CD4-positive, alpha-beta memory T cell (primary cell): ENCODE data around the gene PCBP3. TPM values are rescaled to one million over a fixed set of nuclear protein-coding genes. Genes with fewer than 3 reads are reported as not detected.

Experiments used
- CTCF ChIA-PET: fragments of 350-600 bp; sonication (Branson Sonifier 250); formaldehyde crosslinking; loops from one replicate; lab custom pipeline; 2021; ENCODE audit warnings: inconsistent platforms; ENCODE audit not compliant: partially characterized antibody; lab: Charles Lee
- POLR2A ChIA-PET: fragments of 350-600 bp; sonication (Branson Sonifier 250); formaldehyde crosslinking; loops from one replicate; lab custom pipeline; 2021; ENCODE audit not compliant: partially characterized antibody; lab: Charles Lee
- DNase-seq, 5 donors: peaks; one replicate each; pipeline versions ENCODE4 v3.0.0 to v3.0.0-alpha.2; 2020 to 2022; ENCODE audit warnings: mixed read lengths in 1 of 5
- H3K27ac ChIP-seq: one replicate; pipeline ENCODE4 v1.7.0; 2013; ENCODE audit warnings: low read depth, low read length
- H3K27me3 ChIP-seq: 2 replicates; pipeline ENCODE4 v1.7.0; 2013; ENCODE audit warnings: mild to moderate bottlenecking, low read length, moderate library complexity; ENCODE audit not compliant: insufficient read depth
- H3K36me3 ChIP-seq: 2 replicates; pipeline ENCODE4 v1.7.0; 2013; ENCODE audit warnings: mild to moderate bottlenecking, low read length, moderate library complexity; ENCODE audit not compliant: insufficient read depth
- H3K4me1 ChIP-seq: 2 replicates; pipeline ENCODE4 v1.7.0; 2013; ENCODE audit warnings: mild to moderate bottlenecking, low read length, moderate library complexity; ENCODE audit not compliant: insufficient read depth
- H3K4me3 ChIP-seq, 2 donors: one replicate each; pipeline ENCODE4 v1.7.0; 2013; ENCODE audit warnings: low read length in 2 of 2, mild to moderate bottlenecking in 1 of 2
- H3K9me3 ChIP-seq, 2 donors: one replicate each; pipeline ENCODE4 v1.7.0; 2013; ENCODE audit warnings: low read length in 2 of 2, control low read depth in 1 of 2; ENCODE audit not compliant: control insufficient read depth in 1 of 2
- H3K27ac Mint-ChIP-seq, 7 donors: one replicate each; pipeline ENCODE4 v1.8.0; 2020 to 2021; ENCODE audit warnings: mixed read lengths in 7 of 7, mild to moderate bottlenecking in 6 of 7, inconsistent platforms in 3 of 7, moderate library complexity in 3 of 7
- H3K27me3 Mint-ChIP-seq, 2 donors: one replicate each; pipeline ENCODE4 v1.8.0; 2020 to 2021; ENCODE audit warnings: mixed read lengths in 2 of 2
- H3K36me3 Mint-ChIP-seq, 2 donors: one replicate each; pipeline ENCODE4 v1.8.0; 2020 to 2021; ENCODE audit warnings: mixed read lengths in 2 of 2, inconsistent platforms in 1 of 2, mild to moderate bottlenecking in 1 of 2
- H3K4me1 Mint-ChIP-seq, 4 donors: one replicate each; pipeline ENCODE4 v1.8.0; 2020 to 2021; ENCODE audit warnings: mixed read lengths in 4 of 4, mild to moderate bottlenecking in 1 of 4
- H3K4me3 Mint-ChIP-seq, 8 donors: one replicate each; pipeline ENCODE4 v1.8.0; 2020 to 2021; ENCODE audit warnings: mixed read lengths in 8 of 8, mild to moderate bottlenecking in 7 of 8, moderate library complexity in 6 of 8, inconsistent platforms in 3 of 8
- H3K9me3 Mint-ChIP-seq, 8 donors: one replicate each; pipeline ENCODE4 v1.8.0; 2020 to 2021; ENCODE audit warnings: mixed read lengths in 8 of 8, mild to moderate bottlenecking in 5 of 8, inconsistent platforms in 3 of 8, moderate library complexity in 1 of 8
- intact Hi-C: fragments of 100-400 bp; cut with micrococcal nuclease; formaldehyde crosslinking; loops from one replicate; pipeline ENCODE4 v1.15.1; 2023
- polyA plus RNA-seq, 2 donors: library from polyadenylated mRNA; unstranded; fragments of 300-500 nt; fragmentation: Illumina TruSeq; gene quantifications; one replicate each; pipeline ENCODE4 v1.2.3, GENCODE V29; 2021
- total RNA-seq, 2 experiments: library from RNA; stranded (reverse); gene quantifications; one replicate each; pipeline ENCODE4 v1.2.3, GENCODE V29; 2021

The PCBP3 gene
- total and polyA plus RNA-seq, 4 experiments from 2014 or later, result 0.36 to 1.6 (median 1.0) TPM

DNA sequence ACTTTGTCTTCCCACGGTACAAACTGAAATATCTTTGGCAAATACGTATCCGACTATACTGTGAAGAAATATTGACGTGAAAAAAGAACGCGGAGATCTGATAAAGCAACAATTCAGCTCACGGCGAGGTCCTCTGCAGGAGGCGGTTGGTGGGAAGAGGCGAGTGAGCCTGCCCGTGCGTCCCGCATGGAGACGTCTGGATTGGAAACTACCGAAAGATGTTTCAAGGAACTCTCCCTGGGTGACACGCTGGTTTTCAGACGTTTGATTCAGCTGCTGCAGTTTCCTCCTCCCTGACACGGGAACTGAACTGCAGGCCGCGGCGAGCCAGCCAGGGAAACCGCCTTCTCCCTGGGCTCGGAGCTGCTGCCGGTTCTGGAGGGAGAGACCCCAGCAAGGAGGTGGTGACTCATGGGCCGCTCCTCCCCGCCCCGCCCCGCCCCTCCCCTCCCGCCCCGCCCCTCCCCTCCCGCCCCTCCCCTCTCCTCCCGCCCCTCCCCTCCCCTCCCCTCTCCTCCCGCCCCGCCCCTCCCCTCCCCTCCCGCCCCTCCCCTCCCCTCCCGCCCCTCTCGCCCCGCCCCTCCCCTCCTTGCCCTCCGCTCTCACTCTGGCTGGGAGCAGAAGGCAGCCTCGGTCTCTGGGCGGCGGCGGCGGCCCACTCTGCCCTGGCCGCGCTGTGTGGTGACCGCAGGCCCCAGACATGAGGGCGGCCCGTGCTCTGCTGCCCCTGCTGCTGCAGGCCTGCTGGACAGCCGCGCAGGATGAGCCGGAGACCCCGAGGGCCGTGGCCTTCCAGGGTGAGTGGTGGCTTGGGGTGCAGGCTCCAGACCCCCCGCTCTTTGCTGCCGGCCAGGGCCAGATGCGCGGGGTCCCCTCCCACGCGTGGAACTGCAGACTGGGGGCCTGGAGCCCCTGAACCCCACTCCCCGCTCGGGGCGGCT, 337.9 kb downstream of the PCBP3 start, which contains the start of gene COL6A1:
TSS of gene COL6A1 (plus strand) at position 620 of the 941 bp plus-strand sequence. CDS start at position 701, 81 bp downstream.
- no peaks in the 10 kb centered on the region for H3K36me3 ChIP-seq
- no peaks in the 10 kb centered on the region for H3K9me3 ChIP-seq
- H3K27ac Mint-ChIP-seq, result peak within 1 kb of the TSS in 2 of 7 donors; percentile 40 to 74
- H3K27me3 ChIP-seq, result no peaks in the 10 kb centered on the region
- peak; percentile 52 to 79 (median 57) for DNase-seq
- peaks cover 0 to 9% (median 6%) of the 10 kb centered on the region in 4 donors for H3K4me1 Mint-ChIP-seq
- intact Hi-C loops, result loop anchor here (1.0 kb wide), 1 partner anchor 8 kb away; no protein-coding TSS in a partner anchor
- peaks cover 2 to 3% of the 10 kb centered on the region in 2 donors for H3K27me3 Mint-ChIP-seq
- H3K9me3 Mint-ChIP-seq, result no peaks in the 10 kb centered on the region
- no peaks in the 10 kb centered on the region for H3K36me3 Mint-ChIP-seq
- H3K4me1 ChIP-seq, result peaks cover 26% of the 10 kb centered on the region
- H3K4me3 Mint-ChIP-seq, result peak within 1 kb of the TSS in 6 of 8 donors; percentile 62 to 75 (median 64)
- ChIA-PET POLR2A (interaction anchor here (1.4 kb wide), 1 partner anchor 8 kb away, joined by 3 read pairs; no protein-coding TSS in a partner anchor), CTCF (interaction anchor here (0.6 to 2.0 kb wide), 3 partner anchors 8 to 11 kb away, joined by 4 to 7 read pairs (median 5); no protein-coding TSS in a partner anchor)
- H3K27ac ChIP-seq, result no peak within 1 kb of the TSS
- peak within 1 kb of the TSS; percentile 43 for H3K4me3 ChIP-seq

DNA sequence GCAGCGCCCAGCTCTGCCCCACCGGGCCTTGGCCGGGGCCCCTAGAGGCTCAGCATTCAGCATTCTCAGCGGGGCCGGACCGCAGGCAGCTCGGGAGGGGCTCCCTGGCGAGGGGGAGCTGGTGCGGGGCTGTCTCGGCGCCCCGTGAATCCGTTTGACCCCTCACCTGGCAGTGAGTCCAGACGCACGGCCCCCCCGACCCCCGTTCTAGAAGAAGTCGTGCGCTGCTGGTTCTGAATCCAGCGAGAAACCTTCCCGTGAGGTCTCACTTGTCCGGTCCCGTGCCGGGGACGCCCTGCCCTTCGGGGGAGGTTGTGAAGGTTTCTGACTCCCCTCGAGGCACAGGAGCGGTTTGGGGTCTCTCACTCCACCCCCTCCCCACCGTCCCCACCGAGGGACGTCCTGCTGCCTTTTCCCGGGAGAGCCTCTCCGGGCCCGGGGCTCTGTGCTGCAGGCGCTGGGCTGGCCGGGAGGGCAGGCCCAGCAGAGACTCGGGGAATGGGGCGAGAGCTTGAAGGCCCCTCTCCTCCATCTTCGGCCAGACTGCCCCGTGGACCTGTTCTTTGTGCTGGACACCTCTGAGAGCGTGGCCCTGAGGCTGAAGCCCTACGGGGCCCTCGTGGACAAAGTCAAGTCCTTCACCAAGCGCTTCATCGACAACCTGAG, 338.7 kb downstream of the PCBP3 start:
- ChIA-PET POLR2A (interaction anchor here (1.4 kb wide), 1 partner anchor 9 kb away, joined by 3 read pairs; no protein-coding TSS in a partner anchor), CTCF (interaction anchor here (0.6 to 2.0 kb wide), 3 partner anchors 9 to 12 kb away, joined by 4 to 7 read pairs (median 5); no protein-coding TSS in a partner anchor)
- Mint-ChIP-seq H3K9me3 (no peaks in the 10 kb centered on the region), H3K27ac (peak overlapping the region in 2 of 7 donors; percentile 40 to 74), H3K4me3 (peak overlapping the region in 6 of 8 donors; percentile 62 to 75 (median 64)), H3K27me3 (peaks cover 2 to 3% of the 10 kb centered on the region in 2 donors), H3K36me3 (no peaks in the 10 kb centered on the region), H3K4me1 (peaks cover 0 to 9% (median 6%) of the 10 kb centered on the region in 4 donors)
- Histone ChIP-seq H3K36me3 (no peaks in the 10 kb centered on the region), H3K27me3 (no peaks in the 10 kb centered on the region), H3K27ac (no peak overlapping the region), H3K9me3 (no peaks in the 10 kb centered on the region), H3K4me3 (peak overlapping the region in 1 of 2 donors; percentile 43), H3K4me1 (peaks cover 26% of the 10 kb centered on the region)
- intact Hi-C loops, result loop anchor here (1.0 kb wide), 1 partner anchor 9 kb away; no protein-coding TSS in a partner anchor
- DNase-seq, result peak in 1 of 5 donors; percentile 18

DNA sequence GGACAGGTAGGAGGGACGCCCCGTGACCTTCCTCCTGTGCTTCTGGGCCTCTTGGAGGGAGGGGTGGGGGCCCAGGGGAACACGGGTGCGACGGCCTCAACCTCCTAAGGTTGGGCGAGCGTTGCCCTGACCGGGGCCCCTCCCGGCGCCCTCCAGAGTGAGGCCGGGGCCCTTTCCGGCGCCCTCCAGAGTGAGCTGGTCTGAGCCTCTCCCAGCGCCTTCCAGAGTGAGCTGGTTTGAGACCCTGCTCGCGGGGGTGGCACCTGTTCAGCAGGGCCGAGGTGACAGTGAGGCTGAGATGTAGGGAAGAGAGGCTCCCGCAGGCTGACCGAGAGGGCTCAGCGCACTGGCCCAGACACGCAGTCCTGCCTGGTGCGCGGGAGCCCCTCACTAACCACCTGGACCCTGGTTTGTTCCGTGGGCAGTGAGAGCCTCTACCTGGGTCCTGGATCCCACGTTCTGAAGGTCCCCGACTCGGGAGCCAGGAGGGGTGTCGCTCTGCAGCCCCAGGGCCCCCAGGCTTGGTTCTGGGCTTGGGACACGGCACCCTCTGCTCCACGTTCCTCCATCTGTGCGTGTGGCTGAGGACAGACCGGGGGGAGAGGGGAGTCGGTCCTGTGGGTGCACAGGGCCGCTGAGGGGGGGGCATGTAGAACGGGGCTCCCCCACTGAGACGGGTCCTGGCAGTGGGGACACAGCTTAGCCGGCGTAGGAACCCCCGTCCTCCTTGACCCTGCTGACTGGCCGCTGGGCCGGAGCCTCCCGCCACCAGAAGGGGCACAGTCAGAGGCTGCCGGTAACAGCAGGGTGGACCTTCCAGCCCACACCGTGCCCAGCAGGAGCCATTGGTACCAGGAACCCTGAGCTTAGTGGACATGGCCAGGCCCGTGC, 339.5 kb downstream of the PCBP3 start:
- H3K4me3 ChIP-seq, result no peak overlapping the region
- H3K36me3 Mint-ChIP-seq, result no peaks in the 10 kb centered on the region
- peaks cover 2 to 3% of the 10 kb centered on the region in 2 donors for H3K27me3 Mint-ChIP-seq
- no peaks in the 10 kb centered on the region for H3K27me3 ChIP-seq
- peaks cover 26% of the 10 kb centered on the region for H3K4me1 ChIP-seq
- no peaks in the 10 kb centered on the region for H3K36me3 ChIP-seq
- peak overlapping the region in 2 of 7 donors; percentile 40 to 74 for H3K27ac Mint-ChIP-seq
- no peak for DNase-seq
- no peaks in the 10 kb centered on the region for H3K9me3 ChIP-seq
- H3K4me3 Mint-ChIP-seq, result peak overlapping the region in 5 of 8 donors; percentile 59 to 73 (median 64)
- ChIA-PET CTCF (interaction anchor here (2.0 kb wide), 1 partner anchor 10 kb away, joined by 7 read pairs; no protein-coding TSS in a partner anchor), POLR2A (interaction anchor here (1.4 kb wide), 1 partner anchor 9 kb away, joined by 3 read pairs; no protein-coding TSS in a partner anchor)
- no peaks in the 10 kb centered on the region for H3K9me3 Mint-ChIP-seq
- no peak overlapping the region for H3K27ac ChIP-seq
- H3K4me1 Mint-ChIP-seq, result peaks cover 0 to 9% (median 6%) of the 10 kb centered on the region in 4 donors
- intact Hi-C loops, result loop anchor here (1.0 kb wide), 1 partner anchor 10 kb away; no protein-coding TSS in a partner anchor

DNA sequence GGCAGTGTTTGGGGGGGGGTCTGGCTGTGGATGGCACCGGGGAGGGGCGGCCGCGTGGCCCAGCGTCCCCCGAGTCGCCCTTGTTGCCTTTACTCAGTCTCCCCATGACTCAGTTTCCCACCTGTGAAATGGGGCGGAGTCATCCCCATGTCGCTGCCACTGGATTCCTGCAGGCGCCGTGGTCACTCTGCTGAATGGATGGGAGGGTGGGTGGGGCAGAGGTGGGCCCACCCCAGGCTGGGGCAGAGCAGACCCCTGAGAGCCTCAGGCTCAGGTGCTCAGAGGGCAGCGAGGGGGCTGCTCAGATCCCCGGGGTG, 340.1 kb downstream of the PCBP3 start:
- no peaks in the 10 kb centered on the region for H3K27me3 ChIP-seq
- POLR2A ChIA-PET, result no interaction called here
- H3K4me1 ChIP-seq, result peaks cover 20% of the 10 kb centered on the region
- H3K9me3 ChIP-seq, result no peaks in the 10 kb centered on the region
- no peaks in the 10 kb centered on the region for H3K36me3 ChIP-seq
- DNase-seq, result no peak
- no peak overlapping the region for H3K4me3 ChIP-seq
- CTCF ChIA-PET, result no interaction called here
- Mint-ChIP-seq H3K36me3 (no peaks in the 10 kb centered on the region), H3K27ac (no peak overlapping the region), H3K4me1 (peaks cover 0 to 9% (median 6%) of the 10 kb centered on the region in 4 donors), H3K9me3 (no peaks in the 10 kb centered on the region), H3K27me3 (peaks cover under 1 to 2% of the 10 kb centered on the region in 2 donors), H3K4me3 (no peak overlapping the region)
- H3K27ac ChIP-seq, result no peak overlapping the region
- intact Hi-C loops, result no loop called here

DNA sequence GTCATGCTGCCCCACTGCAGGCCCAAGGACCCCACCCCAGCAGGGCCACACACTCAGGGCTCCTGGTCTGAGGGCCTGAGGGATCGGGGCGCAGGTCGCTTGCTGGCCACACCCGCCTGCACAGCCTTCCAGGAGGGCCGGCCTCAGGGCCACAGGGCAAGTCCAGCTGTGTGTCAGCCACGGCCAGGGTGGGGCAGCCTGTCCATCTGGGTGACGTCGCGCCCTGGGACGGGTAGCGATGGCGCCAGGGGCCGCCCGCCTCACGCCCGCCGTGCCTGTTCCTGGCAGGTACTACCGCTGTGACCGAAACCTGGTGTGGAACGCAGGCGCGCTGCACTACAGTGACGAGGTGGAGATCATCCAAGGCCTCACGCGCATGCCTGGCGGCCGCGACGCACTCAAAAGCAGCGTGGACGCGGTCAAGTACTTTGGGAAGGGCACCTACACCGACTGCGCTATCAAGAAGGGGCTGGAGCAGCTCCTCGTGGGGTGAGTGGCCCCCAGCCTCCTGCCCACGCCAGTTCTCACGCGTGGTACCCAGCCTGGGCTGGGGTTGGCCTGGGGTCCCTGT, 340.5 kb downstream of the PCBP3 start:
- CTCF ChIA-PET, result no interaction called here
- H3K9me3 ChIP-seq, result no peaks in the 10 kb centered on the region
- peak overlapping the region in 1 of 8 donors; percentile 61 for H3K4me3 Mint-ChIP-seq

DNA sequence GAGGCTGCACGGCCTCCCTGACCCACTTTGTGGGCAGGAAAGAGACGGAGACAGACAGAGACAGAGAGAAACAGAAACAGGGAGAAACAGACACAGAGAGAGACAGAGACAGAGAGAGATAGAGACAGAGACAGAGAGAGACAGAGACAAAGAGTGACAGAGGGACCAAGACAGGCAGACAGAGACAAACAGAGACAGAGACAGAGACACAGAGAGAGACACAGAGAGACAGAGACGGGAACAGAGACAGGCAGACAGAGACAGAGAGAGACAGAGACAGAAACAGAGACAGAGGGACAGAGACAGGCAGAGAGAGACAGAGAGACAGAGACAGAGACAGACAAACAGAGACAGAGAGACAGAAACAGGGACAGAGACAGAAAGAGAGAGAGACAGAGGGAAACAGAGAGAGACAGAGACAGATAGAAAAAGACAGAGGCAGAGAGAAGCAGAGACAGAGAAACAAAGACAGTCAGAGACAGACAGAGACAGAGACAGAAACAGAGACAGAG, 341.1 kb downstream of the PCBP3 start:
- DNase-seq, result no peak
- H3K4me1 Mint-ChIP-seq, result peaks cover 0 to 8% (median 6%) of the 10 kb centered on the region in 4 donors
- H3K36me3 Mint-ChIP-seq, result no peaks in the 10 kb centered on the region
- peaks cover 0 to 2% of the 10 kb centered on the region in 2 donors for H3K27me3 Mint-ChIP-seq
- H3K27me3 ChIP-seq, result no peaks in the 10 kb centered on the region
- no peaks in the 10 kb centered on the region for H3K9me3 Mint-ChIP-seq
- peaks cover 20% of the 10 kb centered on the region for H3K4me1 ChIP-seq
- intact Hi-C loops, result no loop called here
- ChIA-PET CTCF (no interaction called here), POLR2A (no interaction called here)
- no peak overlapping the region for H3K27ac ChIP-seq
- no peaks in the 10 kb centered on the region for H3K9me3 ChIP-seq
- no peaks in the 10 kb centered on the region for H3K36me3 ChIP-seq
- H3K4me3 Mint-ChIP-seq, result peak overlapping the region in 2 of 8 donors; percentile 42 to 72
- no peak overlapping the region for H3K4me3 ChIP-seq
- H3K27ac Mint-ChIP-seq, result peak overlapping the region in 3 of 7 donors; percentile 2 to 69 (median 50)

More for the DNA sequence above, 340.5 kb downstream of the PCBP3 start:
- Mint-ChIP-seq H3K4me1 (peaks cover 0 to 8% (median 6%) of the 10 kb centered on the region in 4 donors), H3K9me3 (no peaks in the 10 kb centered on the region), H3K36me3 (no peaks in the 10 kb centered on the region), H3K27ac (no peak overlapping the region), H3K27me3 (peaks cover 0 to 2% of the 10 kb centered on the region in 2 donors)
- no peaks in the 10 kb centered on the region for H3K36me3 ChIP-seq
- intact Hi-C loops, result no loop called here
- no peaks in the 10 kb centered on the region for H3K27me3 ChIP-seq
- no peak overlapping the region for H3K4me3 ChIP-seq
- no peak overlapping the region for H3K27ac ChIP-seq
- no peak for DNase-seq
- POLR2A ChIA-PET, result no interaction called here
- H3K4me1 ChIP-seq, result peaks cover 20% of the 10 kb centered on the region
